NCI-H128 (cell line): ENCODE results near the gene TERT.

Experiments used
- DNase-seq: peaks from one replicate; lab custom pipeline; 2025; ENCODE audit not compliant: unreplicated experiment; lab: John Stamatoyannopoulos, UW

TERT gene

GRCh38 chr5:1265026-1265425 is 29.8 kb downstream of the TERT start:
- no peak for DNase-seq

- no peak for DNase-seq
Observed at GRCh38 chr5:1264211-1264610, 30.7 kb downstream of the TERT start.

- DNase-seq = no peak
Observed at GRCh38 chr5:1262381-1262780, 32.5 kb downstream of the TERT start.

GRCh38 chr5:1261643-1262042 is 33.2 kb downstream of the TERT start:
- DNase-seq = no peak

GRCh38 chr5:1259806-1260480 is 34.9 kb downstream of the TERT start:
- DNase-seq = no peak

GRCh38 chr5:1257841-1258240 is 37.0 kb downstream of the TERT start:
- no peak for DNase-seq

GRCh38 chr5:1257363-1257762 is 37.5 kb downstream of the TERT start:
- no peak for DNase-seq

- DNase-seq = no peak
Observed at GRCh38 chr5:1256776-1257175, 38.1 kb downstream of the TERT start.

- no peak for DNase-seq
Observed at GRCh38 chr5:1255081-1255561, 39.7 kb downstream of the TERT start.

GRCh38 chr5:1254196-1254595 is 40.7 kb downstream of the TERT start:
- DNase-seq = no peak

- no peak for DNase-seq
Observed at GRCh38 chr5:1253456-1254105, 41.3 kb downstream of the TERT start.

- no peak for DNase-seq
Observed at GRCh38 chr5:1252681-1253080, 42.2 kb downstream of the TERT start.

- DNase-seq = no peak
Observed at GRCh38 chr5:1251678-1252580, 42.9 kb downstream of the TERT start.

- DNase-seq = no peak
Observed at GRCh38 chr5:1249366-1250280, 45.2 kb downstream of the TERT start.

- no peak for DNase-seq
Observed at GRCh38 chr5:1247811-1248210, 47.1 kb downstream of the TERT start.

GRCh38 chr5:1246711-1247431 is 48.0 kb downstream of the TERT start:
- no peak for DNase-seq

GRCh38 chr5:1245905-1246576 is 48.8 kb downstream of the TERT start:
- no peak for DNase-seq

GRCh38 chr5:1244976-1245375 is 49.9 kb downstream of the TERT start:
- no peak for DNase-seq

GRCh38 chr5:1244255-1244654 is 50.6 kb downstream of the TERT start:
- DNase-seq = no peak
